Stimulated activated CD4-positive, alpha-beta T cell treated with anti-CD3 and anti-CD28 coated beads, Interleukin-15, amount 100 ng/mL, for 24 hours (primary cell): ENCODE results near the gene MPO.

Source experiments
- DNase-seq: peaks from one replicate; pipeline ENCODE4 v3.0.0-alpha.2; 2020

The MPO gene

GRCh38 chr17:58262149-58262548 is 18.6 kb downstream of the MPO start:
- no peak for DNase-seq

GRCh38 chr17:58254803-58255202 is 25.9 kb downstream of the MPO start:
- DNase-seq, result no peak

GRCh38 chr17:58253082-58253481 is 27.7 kb downstream of the MPO start:
- no peak for DNase-seq

- DNase-seq, result no peak
Observed at GRCh38 chr17:58252141-58252540, 28.6 kb downstream of the MPO start.

- no peak for DNase-seq
Observed at GRCh38 chr17:58250344-58251011, 30.3 kb downstream of the MPO start.

- DNase-seq, result peak; percentile 83
Observed at GRCh38 chr17:58249270-58250133, 31.2 kb downstream of the MPO start.

- DNase-seq, result no peak
Observed at GRCh38 chr17:58248955-58249269, 31.8 kb downstream of the MPO start.

GRCh38 chr17:58247511-58248363 is 33.0 kb downstream of the MPO start:
- no peak for DNase-seq

GRCh38 chr17:58246781-58247180 is 34.0 kb downstream of the MPO start:
- no peak for DNase-seq

- DNase-seq, result no peak
Observed at GRCh38 chr17:58246104-58246740, 34.5 kb downstream of the MPO start.

GRCh38 chr17:58245428-58246103 is 35.2 kb downstream of the MPO start:
- DNase-seq, result no peak

GRCh38 chr17:58244963-58245362 is 35.8 kb downstream of the MPO start:
- no peak for DNase-seq

- peak; percentile 50 for DNase-seq
Observed at GRCh38 chr17:58242171-58242784, 38.5 kb downstream of the MPO start.

- DNase-seq, result no peak
Observed at GRCh38 chr17:58239987-58240386, 40.7 kb downstream of the MPO start.

GRCh38 chr17:58238147-58238634 is 42.5 kb downstream of the MPO start, which contains the start of gene LPO:
Gene LPO, plus strand, starts transcription at chr17:58238584. Its CDS starts 4,396 bp downstream, at chr17:58242980.
- DNase-seq, result no peak

GRCh38 chr17:58236394-58236793 is 44.3 kb downstream of the MPO start:
- no peak for DNase-seq

GRCh38 chr17:58235821-58236220 is 44.9 kb downstream of the MPO start:
- no peak for DNase-seq

- no peak for DNase-seq
Observed at GRCh38 chr17:58234512-58234911, 46.2 kb downstream of the MPO start.

- no peak for DNase-seq
Observed at GRCh38 chr17:58233543-58233942, 47.2 kb downstream of the MPO start.

GRCh38 chr17:58232707-58233156 is 48.0 kb downstream of the MPO start:
- DNase-seq, result peak; percentile 56

GRCh38 chr17:58231641-58232040 is 49.1 kb downstream of the MPO start:
- DNase-seq, result no peak

GRCh38 chr17:58229881-58230280 is 50.9 kb downstream of the MPO start:
- no peak for DNase-seq
